K562 (cell line): Measurements from ENCODE around the gene TNFAIP1. TPM values are rescaled to one million over a fixed set of nuclear protein-coding genes. Genes with fewer than 3 reads are reported as not detected.

ENCODE experiments used
- ARID4B ChIP-seq: sonication (generic); formaldehyde crosslinking; IDR thresholded peaks from 2 replicates; pipeline ENCODE4 v1.8.0; 2022; ENCODE audit warnings: mild to moderate bottlenecking, missing genetic modification reagents
- ARNT ChIP-seq, 2 experiments: fragments of 450-650 bp; IDR thresholded peaks; 2 replicates each; pipeline ENCODE4 v1.6.1; 2016; ENCODE audit warnings: mild to moderate bottlenecking in 1 of 2
- ATF3 ChIP-seq, 2 experiments: fragments of 450-650 bp in 1 of 2; sonication (generic) in 1 of 2; formaldehyde crosslinking in 1 of 2; IDR thresholded peaks in 1 of 2; conservative IDR thresholded peaks in 1 of 2; 2 replicates each; pipeline versions ENCODE4 v1.6.1 to v1.8.1; 2016 to 2023; ENCODE audit warnings: mild to moderate bottlenecking in 2 of 2, moderate library complexity in 2 of 2, inconsistent platforms in 1 of 2, missing genetic modification reagents in 1 of 2
- ESRRA ChIP-seq: fragments of 450-650 bp; IDR thresholded peaks from 2 replicates; pipeline ENCODE4 v1.6.1; 2014; ENCODE audit warnings: low read depth, mild to moderate bottlenecking, moderate library complexity, borderline replicate concordance
- JUN ChIP-seq, 2 experiments: sonication (generic) in 1 of 2; formaldehyde crosslinking in 1 of 2; IDR thresholded peaks; 2 replicates each; pipeline versions ENCODE4 v1.6.1 to v1.8.0; 2012 to 2022; ENCODE audit warnings: borderline replicate concordance in 2 of 2, mild to moderate bottlenecking in 2 of 2, improper control_type of control experiment in 1 of 2, low read depth in 1 of 2, low read length in 1 of 2, missing genetic modification reagents in 1 of 2
- KDM1A ChIP-seq, 2 experiments: fragments of 450-650 bp; IDR thresholded peaks; 2 replicates each; pipeline ENCODE4 v1.6.1; 2016; ENCODE audit warnings: mild to moderate bottlenecking in 2 of 2
- KDM4B ChIP-seq, 2 experiments: fragments of 450-650 bp in 1 of 2; sonication (generic) in 1 of 2; IDR thresholded peaks; 2 replicates each; pipeline ENCODE4 v1.6.1; 2016 to 2017; ENCODE audit warnings: borderline replicate concordance in 2 of 2, antibody characterized with exemption in 1 of 2, low read depth in 1 of 2, mild to moderate bottlenecking in 1 of 2
- MCM2 ChIP-seq: fragments of 450-650 bp; IDR thresholded peaks from 2 replicates; pipeline ENCODE4 v1.6.1; 2017; ENCODE audit warnings: low read depth, mild to moderate bottlenecking
- NR2C1 ChIP-seq, 2 experiments: fragments of 450-650 bp; IDR thresholded peaks; 2 replicates each; pipeline ENCODE4 v1.6.1; 2017; ENCODE audit warnings: mild to moderate bottlenecking in 2 of 2, antibody characterized with exemption in 1 of 2, inconsistent platforms in 1 of 2, missing compliant biosample characterization in 1 of 2, missing genetic modification characterization in 1 of 2
- NR2C2 ChIP-seq, 2 experiments: fragments of 200-800 bp in 1 of 2; sonication (Bioruptor generic) in 1 of 2; sonication (generic) in 1 of 2; formaldehyde crosslinking in 1 of 2; IDR thresholded peaks; 2 replicates each; pipeline versions ENCODE4 v1.6.1 to v1.8.0; 2016 to 2022; ENCODE audit warnings: mild to moderate bottlenecking in 1 of 2, missing compliant biosample characterization in 1 of 2, missing genetic modification characterization in 1 of 2, missing genetic modification reagents in 1 of 2
- POLR2B ChIP-seq: fragments of 450-650 bp; IDR thresholded peaks from 2 replicates; pipeline ENCODE4 v1.6.1; 2018; ENCODE audit warnings: low read depth; ENCODE audit not compliant: partially characterized antibody
- SPI1 ChIP-seq: IDR thresholded peaks from 2 replicates; pipeline ENCODE4 v1.6.1; 2011; ENCODE audit warnings: low read depth, low read length, control low read depth, borderline replicate concordance
- TARDBP ChIP-seq: fragments of 450-650 bp; IDR thresholded peaks from 2 replicates; pipeline ENCODE4 v1.6.1; 2016
- TEAD1 ChIP-seq, 2 experiments: fragments of 450-650 bp in 1 of 2; sonication (generic) in 1 of 2; formaldehyde crosslinking; IDR thresholded peaks; 2 replicates each; pipeline versions ENCODE4 v1.4.0 to v1.8.0; 2020 to 2022; ENCODE audit warnings: mild to moderate bottlenecking in 2 of 2, missing genetic modification reagents in 1 of 2
- TEAD4 ChIP-seq, 2 experiments: sonication (generic) in 1 of 2; formaldehyde crosslinking in 1 of 2; IDR thresholded peaks; 2 replicates each; pipeline versions ENCODE4 v1.6.1 to v1.8.0; 2012 to 2022; ENCODE audit warnings: borderline replicate concordance in 1 of 2, inconsistent platforms in 1 of 2, low read length in 1 of 2, mild to moderate bottlenecking in 1 of 2, missing genetic modification reagents in 1 of 2
- XRCC4 ChIP-seq: IDR thresholded peaks from one replicate; pipeline ENCODE4 v1.6.1; 2011; ENCODE audit not compliant: insufficient read depth, insufficient read length; ENCODE audit errors: extremely low read depth
- XRCC5 ChIP-seq: fragments of 200-400 bp; formaldehyde crosslinking; IDR thresholded peaks from 2 replicates; pipeline ENCODE4 v1.6.1; 2017; ENCODE audit warnings: low read depth, mild to moderate bottlenecking, low read length
- ZC3H8 ChIP-seq: fragments of 450-650 bp; IDR thresholded peaks from 2 replicates; pipeline ENCODE4 v1.6.1; 2017
- ZNF197 ChIP-seq: fragments of 200-800 bp; sonication (Bioruptor generic); IDR thresholded peaks from 2 replicates; pipeline ENCODE4 v1.6.1; 2016; ENCODE audit warnings: low read depth, missing genetic modification characterization, missing compliant biosample characterization
- polyA plus RNA-seq, 8 experiments: library from polyadenylated mRNA; depleted of rRNA in 4 of 8; stranded (reverse) in 5 of 8; unstranded in 3 of 8; fragments of >200 nt; fragmentation: Nextera tagmentation in 2 of 8; fragmentation: Illumina TruSeq in 1 of 8; extraction: Ambion mirVana in 2 of 8; extraction: Trizol in 1 of 8; gene quantifications; 2 replicates each; pipeline versions ENCODE4 v1.2.1 to v1.2.3, GENCODE V29; 2011 to 2014; ENCODE audit warnings: inconsistent platforms in 1 of 8, missing spikeins in 1 of 8
- total RNA-seq, 7 experiments: library from RNA; depleted of rRNA in 6 of 7; stranded (reverse); fragments of >200 nt in 6 of 7; fragmentation: Illumina TruSeq in 2 of 7; extraction: Trizol in 2 of 7; gene quantifications; 2 replicates each; pipeline versions ENCODE4 v1.2.1 to v1.2.3, GENCODE V29; 2011 to 2021; ENCODE audit warnings: low replicate concordance in 1 of 7
- TF ChIP-seq, protein P1 (sequence below): sonication (generic); formaldehyde crosslinking; IDR thresholded peaks from 2 replicates; pipeline ENCODE4 v1.9.0; 2022; ENCODE audit warnings: mild to moderate bottlenecking, missing genetic modification reagents

Gene TNFAIP1
- total and polyA plus RNA-seq, 9 of the 15 experiments (the other 6 are each of a cell fraction or from before 2014, with no cell fraction given), result 2.1 to 20.1 (median 8.2) TPM

DNA sequence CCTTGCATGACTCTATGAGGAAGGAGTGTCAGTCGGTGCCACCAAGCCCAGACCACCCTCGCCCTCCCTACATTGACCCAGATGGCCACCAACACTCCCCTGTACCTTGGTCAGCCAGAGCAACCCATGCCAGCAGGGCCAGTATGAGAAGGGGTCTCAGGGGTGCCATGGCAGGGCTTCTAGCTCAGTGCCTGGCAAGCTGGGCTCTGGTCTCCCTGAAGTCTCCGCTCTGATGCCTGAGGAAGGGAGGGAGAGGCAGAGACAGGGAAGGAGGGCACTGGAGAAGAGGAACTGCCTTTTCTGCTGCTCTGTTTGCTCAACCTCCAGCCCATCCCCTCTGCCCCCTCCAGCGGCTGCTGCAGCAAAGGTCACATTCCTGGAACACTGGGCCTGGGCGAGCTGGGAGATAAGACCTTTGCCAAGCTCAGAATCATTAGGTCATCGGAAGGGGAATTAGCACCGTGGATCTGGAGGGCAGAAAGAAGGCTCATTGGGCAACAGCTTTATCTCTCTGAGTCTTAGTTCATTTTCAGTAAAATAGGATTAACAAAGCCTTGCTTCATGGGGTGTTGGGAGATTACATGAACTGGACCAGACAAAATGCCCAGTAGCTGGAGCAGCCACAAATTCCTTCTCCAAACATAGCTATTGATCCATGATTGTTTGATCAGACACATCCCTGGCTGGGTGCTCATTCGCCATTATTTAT lies 34.6 kb downstream of the TNFAIP1 start, which contains the start of gene VTN (continued):
- no peak for TF ChIP-seq ZNF197
- 0 out of 4 replicates have a peak, but pooled peaks of 1 of the 2 experiments have one; percentile 29 for TF ChIP-seq KDM1A (IDR thresholded peaks at IDR 0.05)
- TF ChIP-seq ARNT (IDR thresholded peaks at IDR 0.05), result no peak
- TF ChIP-seq TEAD1 (CRISPR knock-in tag; IDR thresholded peaks at IDR 0.05), result peak; percentile 67 to 76; a peak in 2 of 4 replicates
- TF ChIP-seq ZC3H8, result no peak
- TF ChIP-seq NR2C2 (CRISPR knock-in tag; IDR thresholded peaks at IDR 0.05), result no peak
- TF ChIP-seq NR2C2 (tag; IDR thresholded peaks at IDR 0.05), result peak; percentile 81; the same call in 1 of the 2 replicates
- TF ChIP-seq TEAD4 (IDR thresholded peaks at IDR 0.05; ENCODE audit: low read length), result peak; percentile 81
- no peak for TF ChIP-seq TEAD4 (CRISPR knock-in tag; IDR thresholded peaks at IDR 0.05; ENCODE audit: borderline replicate concordance)
- TF ChIP-seq KDM4B (IDR thresholded peaks at IDR 0.05; ENCODE audit: borderline replicate concordance in 2 of 2, low read depth in 1 of 2), result no peak
- no peak for TF ChIP-seq POLR2B
- peak; percentile 91 for TF ChIP-seq SPI1
- TF ChIP-seq ATF3 (IDR thresholded peaks at IDR 0.05), result peak; percentile 46; the same call in 1 of the 2 replicates
- TF ChIP-seq ATF3 (CRISPR knock-in tag; conservative IDR thresholded peaks at IDR 0.05), result no peak
- TF ChIP-seq, protein P1, sequence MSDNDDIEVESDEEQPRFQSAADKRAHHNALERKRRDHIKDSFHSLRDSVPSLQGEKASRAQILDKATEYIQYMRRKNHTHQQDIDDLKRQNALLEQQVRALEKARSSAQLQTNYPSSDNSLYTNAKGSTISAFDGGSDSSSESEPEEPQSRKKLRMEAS (CRISPR knock-in tag), result no peak
- no peak for TF ChIP-seq MCM2
- TF ChIP-seq TARDBP, result no peak
- no peak for TF ChIP-seq ARID4B (CRISPR knock-in tag)
- TF ChIP-seq NR2C1 (IDR thresholded peaks at IDR 0.05), result no peak
- 0 out of 2 replicates have a peak, but pooled peaks have one; percentile 55 for TF ChIP-seq NR2C1 (tag; IDR thresholded peaks at IDR 0.05)
- peak; percentile 82 for TF ChIP-seq ESRRA
- 0 out of 2 replicates have a peak, but pooled peaks have one; percentile 13 for TF ChIP-seq XRCC5
- TF ChIP-seq JUN (IDR thresholded peaks at IDR 0.05; ENCODE audit: borderline replicate concordance, low read depth, low read length), result peak; percentile 42; the same call in 1 of the 2 replicates
- no peak for TF ChIP-seq JUN (CRISPR knock-in tag; IDR thresholded peaks at IDR 0.05; ENCODE audit: borderline replicate concordance)
- TF ChIP-seq XRCC4, result no peak
